A549 (cell line): ENCODE measurements around the gene PYROXD2.

Experiments
- EP300 ChIP-seq, 2 experiments: fragments of >200 bp; sonication (Bioruptor Twin); formaldehyde crosslinking; IDR thresholded peaks; 2 replicates in 1 of 2; 3 replicates in 1 of 2; pipeline ENCODE4 v1.6.1; 2016 to 2017
- GATA3 ChIP-seq: IDR thresholded peaks from 2 replicates; pipeline ENCODE4 v1.6.1; 2012; ENCODE audit warnings: borderline replicate concordance
- MAX ChIP-seq: IDR thresholded peaks from 2 replicates; pipeline ENCODE4 v1.6.1; 2012
- MYC ChIP-seq: IDR thresholded peaks from 2 replicates; pipeline ENCODE4 v1.6.1; 2012; ENCODE audit warnings: mild to moderate bottlenecking, inconsistent platforms, low read length, improper control_type of control experiment, borderline replicate concordance
- NFE2L2 ChIP-seq: fragments of 150-350 bp; conservative IDR thresholded peaks from 2 replicates; pipeline ENCODE4 v1.6.1; 2014; ENCODE audit warnings: low read length
- POLR2A ChIP-seq: IDR thresholded peaks from 2 replicates; pipeline ENCODE4 v1.6.1; 2012; ENCODE audit warnings: mild to moderate bottlenecking, low read length
- RNF2 ChIP-seq: fragments of 200-600 bp; sonication (generic); IDR thresholded peaks from 2 replicates; pipeline ENCODE4 v1.6.1; 2016; ENCODE audit warnings: low read depth, mild to moderate bottlenecking, antibody characterized with exemption, moderate library complexity, borderline replicate concordance
- TF ChIP-seq, protein P1 (sequence below): fragments of >200 bp; sonication (Bioruptor Twin); formaldehyde crosslinking; IDR thresholded peaks from 3 replicates; pipeline ENCODE4 v1.5.1; 2016

- TF ChIP-seq GATA3 (no peak), RNF2 (no peak), MAX (no peak), NFE2L2 (no peak), EP300 (IDR thresholded peaks at IDR 0.05) (no peak), MYC (no peak), POLR2A (no peak)
- TF ChIP-seq, protein P1, sequence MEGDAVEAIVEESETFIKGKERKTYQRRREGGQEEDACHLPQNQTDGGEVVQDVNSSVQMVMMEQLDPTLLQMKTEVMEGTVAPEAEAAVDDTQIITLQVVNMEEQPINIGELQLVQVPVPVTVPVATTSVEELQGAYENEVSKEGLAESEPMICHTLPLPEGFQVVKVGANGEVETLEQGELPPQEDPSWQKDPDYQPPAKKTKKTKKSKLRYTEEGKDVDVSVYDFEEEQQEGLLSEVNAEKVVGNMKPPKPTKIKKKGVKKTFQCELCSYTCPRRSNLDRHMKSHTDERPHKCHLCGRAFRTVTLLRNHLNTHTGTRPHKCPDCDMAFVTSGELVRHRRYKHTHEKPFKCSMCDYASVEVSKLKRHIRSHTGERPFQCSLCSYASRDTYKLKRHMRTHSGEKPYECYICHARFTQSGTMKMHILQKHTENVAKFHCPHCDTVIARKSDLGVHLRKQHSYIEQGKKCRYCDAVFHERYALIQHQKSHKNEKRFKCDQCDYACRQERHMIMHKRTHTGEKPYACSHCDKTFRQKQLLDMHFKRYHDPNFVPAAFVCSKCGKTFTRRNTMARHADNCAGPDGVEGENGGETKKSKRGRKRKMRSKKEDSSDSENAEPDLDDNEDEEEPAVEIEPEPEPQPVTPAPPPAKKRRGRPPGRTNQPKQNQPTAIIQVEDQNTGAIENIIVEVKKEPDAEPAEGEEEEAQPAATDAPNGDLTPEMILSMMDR = no peak
Measured at GRCh38 chr10:98354491-98354890, 60.5 kb downstream of the PYROXD2 start.
